ENCODE data around the gene HIVEP2.

Gene HIVEP2

GRCh38 chr6:142855893-142856623 lies 88.9 kb downstream of the HIVEP2 start:
- Histone ChIP-seq H3K27me3 (ENCODE audit: control insufficient read depth in 1 of 2, insufficient read depth in 2 of 2, low read length in 2 of 2) (no peaks in the 10 kb centered on the region), H3K9ac (ENCODE audit: low read depth in 1 of 2, low read length in 2 of 2) (no peak overlapping the region), H3K9me3 (ENCODE audit: control insufficient read depth in 1 of 2, low read length in 2 of 2) (no peaks in the 10 kb centered on the region), H3K27ac (ENCODE audit: low read depth, low read length) (no peak overlapping the region), H3K4me3 (ENCODE audit: low read depth in 1 of 2, low read length in 2 of 2) (peak overlapping the region in 1 of 2 donors; percentile 11), H3K4me1 (ENCODE audit: control insufficient read depth in 1 of 2, insufficient read depth in 2 of 2, low read length in 2 of 2) (peaks cover 7 to 36% of the 10 kb centered on the region in 2 donors), H3K36me3 (ENCODE audit: control insufficient read depth in 1 of 2, insufficient read depth in 2 of 2, low read length in 2 of 2) (no peaks in the 10 kb centered on the region)

GRCh38 chr6:142854589-142855488 lies 90.1 kb downstream of the HIVEP2 start:
- H3K36me3 ChIP-seq (ENCODE audit: control insufficient read depth in 1 of 2, insufficient read depth in 2 of 2, low read length in 2 of 2) = no peaks in the 10 kb centered on the region
- no peak overlapping the region for H3K9ac ChIP-seq (ENCODE audit: low read depth in 1 of 2, low read length in 2 of 2)
- no peak overlapping the region for H3K4me3 ChIP-seq (ENCODE audit: low read depth in 1 of 2, low read length in 2 of 2)
- no peaks in the 10 kb centered on the region for H3K27me3 ChIP-seq (ENCODE audit: control insufficient read depth in 1 of 2, insufficient read depth in 2 of 2, low read length in 2 of 2)
- H3K9me3 ChIP-seq (ENCODE audit: control insufficient read depth in 1 of 2, low read length in 2 of 2) = no peaks in the 10 kb centered on the region
- no peak overlapping the region for H3K27ac ChIP-seq (ENCODE audit: low read depth, low read length)
- H3K4me1 ChIP-seq (ENCODE audit: control insufficient read depth in 1 of 2, insufficient read depth in 2 of 2, low read length in 2 of 2) = peaks cover 17 to 49% of the 10 kb centered on the region in 2 donors

GRCh38 chr6:142853244-142854180 lies 91.5 kb downstream of the HIVEP2 start:
- Histone ChIP-seq H3K36me3 (ENCODE audit: control insufficient read depth in 1 of 2, insufficient read depth in 2 of 2, low read length in 2 of 2) (no peaks in the 10 kb centered on the region), H3K27ac (ENCODE audit: low read depth, low read length) (no peak overlapping the region), H3K9ac (ENCODE audit: low read depth in 1 of 2, low read length in 2 of 2) (no peak overlapping the region), H3K27me3 (ENCODE audit: control insufficient read depth in 1 of 2, insufficient read depth in 2 of 2, low read length in 2 of 2) (no peaks in the 10 kb centered on the region), H3K9me3 (ENCODE audit: control insufficient read depth in 1 of 2, low read length in 2 of 2) (no peaks in the 10 kb centered on the region), H3K4me1 (ENCODE audit: control insufficient read depth in 1 of 2, insufficient read depth in 2 of 2, low read length in 2 of 2) (peaks cover 29 to 59% of the 10 kb centered on the region in 2 donors), H3K4me3 (ENCODE audit: low read depth in 1 of 2, low read length in 2 of 2) (no peak overlapping the region)

- H3K27ac ChIP-seq (ENCODE audit: low read depth, low read length) = no peak overlapping the region
- H3K9me3 ChIP-seq (ENCODE audit: control insufficient read depth in 1 of 2, low read length in 2 of 2) = no peaks in the 10 kb centered on the region
- no peaks in the 10 kb centered on the region for H3K27me3 ChIP-seq (ENCODE audit: control insufficient read depth in 1 of 2, insufficient read depth in 2 of 2, low read length in 2 of 2)
- no peaks in the 10 kb centered on the region for H3K36me3 ChIP-seq (ENCODE audit: control insufficient read depth in 1 of 2, insufficient read depth in 2 of 2, low read length in 2 of 2)
- no peak overlapping the region for H3K4me3 ChIP-seq (ENCODE audit: low read depth in 1 of 2, low read length in 2 of 2)
- no peak overlapping the region for H3K9ac ChIP-seq (ENCODE audit: low read depth in 1 of 2, low read length in 2 of 2)
- H3K4me1 ChIP-seq (ENCODE audit: control insufficient read depth in 1 of 2, insufficient read depth in 2 of 2, low read length in 2 of 2) = peaks cover 35 to 69% of the 10 kb centered on the region in 2 donors
These were observed 93.4 kb downstream of the HIVEP2 start for GRCh38 chr6:142851601-142852000.

GRCh38 chr6:142850679-142851423 lies 94.1 kb downstream of the HIVEP2 start:
- H3K27me3 ChIP-seq (ENCODE audit: control insufficient read depth in 1 of 2, insufficient read depth in 2 of 2, low read length in 2 of 2) = no peaks in the 10 kb centered on the region
- no peak overlapping the region for H3K27ac ChIP-seq (ENCODE audit: low read depth, low read length)
- no peak overlapping the region for H3K9ac ChIP-seq (ENCODE audit: low read depth in 1 of 2, low read length in 2 of 2)
- no peaks in the 10 kb centered on the region for H3K9me3 ChIP-seq (ENCODE audit: control insufficient read depth in 1 of 2, low read length in 2 of 2)
- no peaks in the 10 kb centered on the region for H3K36me3 ChIP-seq (ENCODE audit: control insufficient read depth in 1 of 2, insufficient read depth in 2 of 2, low read length in 2 of 2)
- H3K4me3 ChIP-seq (ENCODE audit: low read depth in 1 of 2, low read length in 2 of 2) = no peak overlapping the region
- H3K4me1 ChIP-seq (ENCODE audit: control insufficient read depth in 1 of 2, insufficient read depth in 2 of 2, low read length in 2 of 2) = peaks cover 43 to 71% of the 10 kb centered on the region in 2 donors

GRCh38 chr6:142848976-142849375 lies 96.0 kb downstream of the HIVEP2 start:
- H3K4me1 ChIP-seq (ENCODE audit: control insufficient read depth in 1 of 2, insufficient read depth in 2 of 2, low read length in 2 of 2) = peaks cover 60 to 80% of the 10 kb centered on the region in 2 donors
- H3K27ac ChIP-seq (ENCODE audit: low read depth, low read length) = no peak overlapping the region
- no peak overlapping the region for H3K4me3 ChIP-seq (ENCODE audit: low read depth in 1 of 2, low read length in 2 of 2)
- H3K9ac ChIP-seq (ENCODE audit: low read depth in 1 of 2, low read length in 2 of 2) = no peak overlapping the region
- H3K27me3 ChIP-seq (ENCODE audit: control insufficient read depth in 1 of 2, insufficient read depth in 2 of 2, low read length in 2 of 2) = no peaks in the 10 kb centered on the region
- H3K9me3 ChIP-seq (ENCODE audit: control insufficient read depth in 1 of 2, low read length in 2 of 2) = no peaks in the 10 kb centered on the region
- no peaks in the 10 kb centered on the region for H3K36me3 ChIP-seq (ENCODE audit: control insufficient read depth in 1 of 2, insufficient read depth in 2 of 2, low read length in 2 of 2)

GRCh38 chr6:142848156-142848555 lies 96.8 kb downstream of the HIVEP2 start:
- Histone ChIP-seq H3K27ac (ENCODE audit: low read depth, low read length) (no peak overlapping the region), H3K4me3 (ENCODE audit: low read depth in 1 of 2, low read length in 2 of 2) (no peak overlapping the region), H3K27me3 (ENCODE audit: control insufficient read depth in 1 of 2, insufficient read depth in 2 of 2, low read length in 2 of 2) (no peaks in the 10 kb centered on the region), H3K36me3 (ENCODE audit: control insufficient read depth in 1 of 2, insufficient read depth in 2 of 2, low read length in 2 of 2) (no peaks in the 10 kb centered on the region), H3K9ac (ENCODE audit: low read depth in 1 of 2, low read length in 2 of 2) (no peak overlapping the region), H3K9me3 (ENCODE audit: control insufficient read depth in 1 of 2, low read length in 2 of 2) (no peaks in the 10 kb centered on the region), H3K4me1 (ENCODE audit: control insufficient read depth in 1 of 2, insufficient read depth in 2 of 2, low read length in 2 of 2) (peaks cover 65 to 80% of the 10 kb centered on the region in 2 donors)

- no peak overlapping the region for H3K9ac ChIP-seq (ENCODE audit: low read depth in 1 of 2, low read length in 2 of 2)
- H3K27me3 ChIP-seq (ENCODE audit: control insufficient read depth in 1 of 2, insufficient read depth in 2 of 2, low read length in 2 of 2) = no peaks in the 10 kb centered on the region
- no peak overlapping the region for H3K4me3 ChIP-seq (ENCODE audit: low read depth in 1 of 2, low read length in 2 of 2)
- no peak overlapping the region for H3K27ac ChIP-seq (ENCODE audit: low read depth, low read length)
- no peaks in the 10 kb centered on the region for H3K36me3 ChIP-seq (ENCODE audit: control insufficient read depth in 1 of 2, insufficient read depth in 2 of 2, low read length in 2 of 2)
- peaks cover 70 to 89% of the 10 kb centered on the region in 2 donors for H3K4me1 ChIP-seq (ENCODE audit: control insufficient read depth in 1 of 2, insufficient read depth in 2 of 2, low read length in 2 of 2)
- H3K9me3 ChIP-seq (ENCODE audit: control insufficient read depth in 1 of 2, low read length in 2 of 2) = no peaks in the 10 kb centered on the region
These were observed 98.1 kb downstream of the HIVEP2 start for GRCh38 chr6:142846883-142847287.

GRCh38 chr6:142846459-142846831 lies 98.5 kb downstream of the HIVEP2 start:
- peak overlapping the region; percentile 40 to 67 for H3K9ac ChIP-seq (ENCODE audit: low read depth in 1 of 2, low read length in 2 of 2)
- H3K36me3 ChIP-seq (ENCODE audit: control insufficient read depth in 1 of 2, insufficient read depth in 2 of 2, low read length in 2 of 2) = no peaks in the 10 kb centered on the region
- no peak overlapping the region for H3K27ac ChIP-seq (ENCODE audit: low read depth, low read length)
- peaks cover 70 to 87% of the 10 kb centered on the region in 2 donors for H3K4me1 ChIP-seq (ENCODE audit: control insufficient read depth in 1 of 2, insufficient read depth in 2 of 2, low read length in 2 of 2)
- H3K4me3 ChIP-seq (ENCODE audit: low read depth in 1 of 2, low read length in 2 of 2) = no peak overlapping the region
- H3K9me3 ChIP-seq (ENCODE audit: control insufficient read depth in 1 of 2, low read length in 2 of 2) = no peaks in the 10 kb centered on the region
- no peaks in the 10 kb centered on the region for H3K27me3 ChIP-seq (ENCODE audit: control insufficient read depth in 1 of 2, insufficient read depth in 2 of 2, low read length in 2 of 2)

All from duodenal mucosa (tissue), 2 donors.